RWPE1 (cell line): Measurements from ENCODE around the gene TAX1BP1.
"Not testable (repeated sequence)": the region's sequence is repeated elsewhere in the genome, so short reads cannot be mapped to it uniquely, and the experiment has no call there.

Source experiments
- CTCF ChIA-PET: fragments of 350-600 bp; sonication (Branson Sonifier 250); formaldehyde crosslinking; extraction: SDS; loops from one replicate; lab custom pipeline; 2021; lab: Yijun Ruan, JAX
- POLR2A ChIA-PET: fragments of 400-600 bp; formaldehyde crosslinking; extraction: SDS; loops from one replicate; lab custom pipeline; 2020; ENCODE audit warnings: antibody characterized with exemption; ENCODE audit not compliant: low non-redundant PET; lab: Yijun Ruan, JAX
- DNase-seq: peaks from one replicate; pipeline ENCODE4 v3.0.0; 2012; ENCODE audit warnings: low spot score
- H3K27ac ChIP-seq: fragments of 450-650 bp; 2 replicates; pipeline ENCODE4 v1.5.1; 2017
- CTCF ChIP-seq: fragments of 450-650 bp; conservative IDR thresholded peaks from 2 replicates; pipeline ENCODE4 v1.5.1; 2017; ENCODE audit warnings: low read depth, mild to moderate bottlenecking

TAX1BP1 gene

GRCh38 chr7:27735165-27735564 lies 4.8 kb upstream of the TAX1BP1 start:
- POLR2A ChIA-PET = no interaction called here
- H3K27ac ChIP-seq = no peak overlapping the region
- DNase-seq = no peak
- no peak for TF ChIP-seq CTCF
- CTCF ChIA-PET = no interaction called here

GRCh38 chr7:27735831-27736230 lies 4.1 kb upstream of the TAX1BP1 start:
- DNase-seq = no peak
- H3K27ac ChIP-seq = no peak overlapping the region
- POLR2A ChIA-PET = no interaction called here
- TF ChIP-seq CTCF = no peak
- CTCF ChIA-PET = no interaction called here

- no peak overlapping the region for H3K27ac ChIP-seq
- POLR2A ChIA-PET = no interaction called here
- CTCF ChIA-PET = no interaction called here
- no peak for TF ChIP-seq CTCF
- no peak for DNase-seq
These were observed 2.8 kb upstream of the TAX1BP1 start for GRCh38 chr7:27737178-27737577.

GRCh38 chr7:27737616-27738015 lies 2.3 kb upstream of the TAX1BP1 start:
- DNase-seq = no peak
- ChIA-PET POLR2A (no interaction called here), CTCF (no interaction called here)
- no peak for TF ChIP-seq CTCF
- no peak overlapping the region for H3K27ac ChIP-seq

- ChIA-PET POLR2A (interaction anchor here (0.6 to 1.0 kb wide), 3 partner anchors 35 to 311 kb away, joined by 3 to 4 read pairs (median 4); no protein-coding TSS in a partner anchor), CTCF (interaction anchor here (1.0 to 1.5 kb wide), 3 partner anchors 35 to 543 kb away, joined by 3 to 10 read pairs (median 5); no protein-coding TSS in a partner anchor)
- H3K27ac ChIP-seq = peak overlapping the region; percentile 93
- DNase-seq = no peak
- no peak for TF ChIP-seq CTCF
These were observed 557 bp upstream of the TAX1BP1 start for GRCh38 chr7:27739301-27739908.

- ChIA-PET CTCF (interaction anchor here (0.6 to 1.5 kb wide), 8 partner anchors 18 to 544 kb away, joined by 3 to 10 read pairs (median 3); no protein-coding TSS in a partner anchor), POLR2A (interaction anchor here (0.6 to 0.8 kb wide), 2 partner anchors 282 to 538 kb away, joined by 3 read pairs; no protein-coding TSS in a partner anchor)
- peak; percentile 93 for DNase-seq
- H3K27ac ChIP-seq = peak overlapping the region; percentile 93
- TF ChIP-seq CTCF = no peak
These were observed 606 bp downstream of the TAX1BP1 start for GRCh38 chr7:27740449-27741086.

GRCh38 chr7:27742091-27742710 lies 2.2 kb downstream of the TAX1BP1 start:
- CTCF ChIA-PET, POLR2A ChIA-PET, DNase-seq, H3K27ac ChIP-seq: not testable (repeated sequence)
